Medulla oblongata (tissue), 1 donor: ENCODE data around the gene HYAL1.
"Not testable (repeated sequence)": the region's sequence is repeated elsewhere in the genome, so short reads cannot be mapped to it uniquely, and the experiment has no call there.

ENCODE experiments used
- DNase-seq: peaks from one replicate; pipeline ENCODE4 v3.0.0-alpha.2; 2015; ENCODE audit errors: extremely low spot score

HYAL1 gene

DNA sequence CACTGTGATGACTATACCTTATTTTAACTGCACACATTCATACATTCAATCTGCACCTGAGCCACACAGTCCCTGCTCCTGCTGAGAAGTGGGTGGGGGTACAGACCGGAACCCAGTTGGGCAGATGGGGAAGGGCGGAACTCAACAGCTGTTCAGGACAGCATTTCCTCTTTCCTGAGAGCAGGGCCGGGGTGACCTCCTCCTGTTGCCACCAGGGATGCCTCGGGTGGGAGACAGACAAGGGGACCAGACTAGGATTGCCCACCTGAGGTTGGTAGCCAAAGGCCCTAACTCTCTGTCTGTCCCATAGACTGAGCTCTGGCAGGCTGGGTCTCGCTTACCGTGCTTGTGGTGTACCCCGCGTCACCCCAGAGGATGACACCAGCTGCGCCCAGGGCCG lies 15.2 kb upstream of the HYAL1 start:
- DNase-seq: no peak

DNA sequence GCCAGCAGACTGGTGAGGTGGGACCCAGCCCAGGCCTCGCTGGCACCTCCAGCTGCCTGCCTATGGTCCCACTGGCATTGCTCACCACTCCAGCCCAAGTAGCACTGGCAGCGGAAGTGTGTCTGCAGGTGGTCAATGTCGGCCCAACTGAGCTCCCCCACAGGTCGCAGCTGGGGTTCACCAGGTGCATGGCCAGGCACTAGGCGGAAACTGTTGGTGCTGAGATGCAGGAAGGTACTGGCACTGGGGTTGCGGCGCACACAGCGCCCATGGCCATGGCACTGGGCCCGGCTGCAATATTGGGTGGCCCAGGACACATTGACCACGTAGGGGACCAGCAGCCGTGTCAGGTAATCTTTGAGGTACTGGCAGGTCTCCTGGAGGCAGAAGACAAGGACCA lies 14.8 kb upstream of the HYAL1 start:
- DNase-seq: no peak

DNA sequence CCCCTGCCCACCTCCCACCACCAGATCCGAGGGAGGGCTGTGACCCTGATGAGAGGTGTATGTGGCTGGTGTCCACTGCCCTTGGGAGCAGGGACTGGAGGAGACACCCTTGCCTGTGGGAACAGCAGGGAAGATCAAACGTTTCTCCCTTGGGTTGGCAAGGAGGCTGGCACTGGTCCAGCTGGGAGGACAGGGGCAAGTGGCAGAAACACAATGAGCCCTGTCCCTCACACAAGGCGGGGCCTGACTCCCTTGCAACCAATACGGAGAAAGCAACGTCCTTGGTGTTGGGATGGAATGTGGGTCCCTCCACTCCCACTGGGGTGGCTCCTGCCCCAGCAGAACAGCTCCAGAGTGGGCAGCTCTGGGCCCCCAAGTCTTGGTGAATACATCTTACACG lies 13.9 kb upstream of the HYAL1 start:
- DNase-seq: no peak

DNA sequence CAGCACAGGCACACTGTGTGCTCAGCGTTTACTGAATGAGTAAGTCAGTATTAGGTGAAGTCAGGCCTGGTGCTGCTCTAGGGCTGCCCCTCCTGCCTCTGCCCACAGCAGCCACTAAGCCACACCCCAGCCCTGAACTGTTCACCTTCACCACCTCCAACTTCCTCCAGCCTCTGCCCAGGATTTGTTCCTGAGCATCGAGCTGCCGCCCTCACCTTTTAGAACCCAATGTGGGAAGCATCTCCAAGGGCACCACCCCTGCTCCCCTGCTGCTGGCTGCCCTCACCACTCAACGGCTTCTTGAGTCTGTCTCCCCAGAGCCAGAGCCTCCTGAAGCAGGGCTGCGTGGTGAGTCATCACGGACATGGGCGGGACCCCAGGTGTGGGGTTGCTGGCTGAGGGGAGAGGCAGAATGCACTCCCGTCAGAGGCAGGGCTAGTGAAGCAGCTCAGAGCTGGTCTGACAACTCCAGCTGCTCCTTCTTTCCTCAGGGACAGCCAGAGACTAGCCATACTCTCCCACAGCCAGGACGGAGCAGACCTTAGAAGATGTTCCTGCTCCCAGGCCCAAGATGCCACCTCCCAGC lies 13.4 kb upstream of the HYAL1 start:
- no peak for DNase-seq

- DNase-seq: no peak
Observed at GRCh38 chr3:50314816-50315215, 11.4 kb upstream of the HYAL1 start.

DNA sequence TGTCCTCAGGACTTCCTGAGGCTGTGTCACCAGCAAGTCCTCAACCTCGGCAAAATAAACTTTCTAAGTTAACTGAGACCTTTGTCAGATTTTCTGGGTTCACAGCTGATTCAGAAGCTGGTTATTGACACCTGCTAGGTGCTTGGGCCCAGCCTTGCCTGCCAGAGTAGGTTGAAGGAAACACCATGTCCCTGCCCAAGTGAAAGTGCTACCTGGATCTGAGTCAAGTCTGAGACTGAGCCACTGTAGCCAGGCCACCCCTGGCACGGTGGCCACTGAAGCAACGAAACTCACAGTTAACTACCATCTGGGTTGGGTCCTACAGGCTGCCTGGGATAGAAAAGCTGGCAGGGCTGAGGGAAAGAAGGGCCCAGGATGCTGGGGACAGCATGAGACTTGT lies 11.0 kb upstream of the HYAL1 start:
- DNase-seq: no peak

DNA sequence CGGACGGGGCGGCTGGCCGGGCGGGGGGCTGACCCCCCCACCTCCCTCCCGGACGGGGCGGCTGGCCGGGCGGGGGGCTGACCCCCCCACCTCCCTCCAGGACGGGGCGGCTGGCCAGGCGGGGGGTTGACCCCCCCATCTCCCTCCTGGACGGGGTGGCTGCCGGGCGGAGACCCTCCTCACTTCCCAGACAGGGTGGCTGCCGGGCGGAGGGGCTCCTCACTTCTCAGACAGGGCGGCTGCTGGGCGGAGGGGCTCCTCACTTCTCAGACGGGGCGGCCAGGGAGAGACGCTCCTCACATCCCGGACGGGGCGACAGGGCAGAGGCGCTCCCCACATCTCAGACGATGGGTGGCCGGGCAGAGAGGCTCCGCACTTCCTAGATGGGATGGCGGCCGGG lies 8.7 kb upstream of the HYAL1 start:
- DNase-seq: not testable (repeated sequence)

DNA sequence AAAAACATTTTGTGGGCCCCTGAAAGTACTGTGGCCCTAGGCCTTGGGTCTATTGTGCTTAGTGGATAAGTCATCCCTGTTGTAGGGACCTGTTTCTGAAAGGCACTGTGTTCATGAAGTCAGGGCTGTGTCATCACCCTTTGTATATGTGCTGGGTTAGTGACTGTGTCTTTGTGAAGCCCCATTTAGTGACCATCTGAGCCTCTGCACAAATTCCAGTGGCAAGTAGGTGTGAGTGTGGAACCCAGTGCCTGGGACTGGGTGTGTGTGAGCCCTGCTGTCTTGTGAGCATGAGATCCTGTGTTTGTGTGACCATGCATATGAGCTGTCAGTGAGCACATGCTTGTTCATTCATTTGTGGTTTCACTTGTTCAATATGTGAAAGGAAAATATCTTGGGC lies 1.2 kb upstream of the HYAL1 start:
- DNase-seq: no peak

GRCh38 chr3:50302095-50303012 lies 1.0 kb downstream of the HYAL1 start:
- no peak for DNase-seq

DNA sequence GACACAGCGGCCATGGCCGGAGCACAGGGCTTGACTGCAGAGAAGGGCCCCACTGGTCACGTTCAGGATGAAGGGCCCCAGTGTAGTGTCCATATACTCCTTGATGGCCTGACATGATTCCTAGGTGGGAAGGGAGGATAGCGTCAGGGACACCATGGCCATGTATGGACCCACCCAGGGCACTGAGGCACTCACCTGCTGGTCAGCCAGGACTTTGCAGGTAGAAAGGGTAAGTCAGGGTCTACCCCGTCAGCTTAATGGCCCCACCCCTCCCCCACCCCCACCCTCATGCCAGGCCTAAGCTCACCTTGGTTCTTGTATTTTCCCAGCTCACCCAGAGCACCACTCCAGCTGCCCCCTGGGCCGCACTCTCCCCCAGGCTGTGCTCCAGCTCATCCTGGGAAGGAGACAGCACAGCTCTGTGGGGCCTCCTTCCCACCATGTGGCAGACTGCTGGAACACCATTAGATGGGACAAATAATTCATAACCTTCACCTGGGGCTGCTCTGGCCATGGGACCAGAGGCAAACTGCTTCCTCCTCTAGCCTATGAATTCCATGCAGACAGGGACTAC lies 2.6 kb downstream of the HYAL1 start:
- DNase-seq: no peak

GRCh38 chr3:50299929-50300680 lies 3.3 kb downstream of the HYAL1 start:
- peak; percentile 92 for DNase-seq

DNA sequence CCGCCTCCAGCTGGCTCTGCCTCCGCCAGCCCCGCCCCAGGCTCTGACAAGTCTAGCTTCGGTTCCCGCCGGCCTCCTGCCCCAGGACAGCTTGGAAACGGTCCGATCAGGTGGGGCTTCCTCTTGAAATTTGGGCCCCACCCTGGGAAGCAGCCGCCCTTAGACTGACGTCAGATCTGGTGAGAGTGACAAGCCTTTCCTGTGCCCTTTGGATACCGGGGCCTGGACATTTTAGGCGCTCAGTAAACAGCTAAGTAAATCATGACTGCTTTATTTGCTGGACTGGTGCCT lies 3.8 kb downstream of the HYAL1 start:
- no peak for DNase-seq

DNA sequence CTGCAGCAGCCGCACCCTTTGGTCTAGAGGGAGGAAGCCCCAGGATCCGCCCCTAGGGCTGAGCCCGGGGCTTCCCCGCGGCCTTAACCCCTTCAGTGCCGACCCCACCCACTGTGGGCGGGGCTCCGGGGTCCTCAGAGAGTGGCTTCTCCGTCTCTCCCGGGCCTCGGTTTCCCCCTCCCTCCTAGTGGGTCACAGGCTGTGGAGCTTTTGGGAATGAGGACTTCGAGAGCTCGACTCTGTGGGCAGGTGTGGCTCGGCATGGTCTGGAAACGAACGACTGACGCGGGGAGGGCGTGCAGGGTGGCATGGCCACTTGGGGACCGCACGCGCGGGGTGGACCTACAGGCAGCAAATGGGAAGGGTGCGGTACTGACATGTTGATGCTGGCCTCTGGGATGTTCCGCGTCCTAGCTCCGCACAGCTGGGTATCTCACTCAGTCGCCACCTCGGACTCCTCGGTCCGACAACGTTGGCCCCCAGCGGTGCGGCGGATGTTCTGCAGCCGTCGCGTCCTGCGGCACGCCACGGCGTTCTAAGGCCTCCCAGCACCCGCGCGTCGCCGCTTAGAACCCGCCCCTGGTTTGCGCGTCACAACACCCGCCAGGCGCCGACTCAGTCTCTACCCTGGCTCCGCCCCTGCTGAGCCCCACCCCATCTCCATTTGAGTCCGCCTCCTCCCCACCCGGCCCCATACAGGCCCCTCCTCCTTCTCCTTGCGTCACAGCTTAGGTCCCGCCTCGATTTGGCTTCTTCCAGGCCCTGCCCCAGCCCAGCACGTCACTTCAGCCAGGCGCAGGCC lies 4.3 kb downstream of the HYAL1 start, which contains the start of the genes HYAL3 and NAA80:
TSS of gene HYAL3 (minus strand) at position 570 of the 802 bp plus-strand sequence. CDS start 3,803 bp downstream, outside the sequence.
TSS of gene NAA80 (minus strand) at position 570 of the 802 bp plus-strand sequence. CDS start 1,942 bp downstream, outside the sequence.
- peak; percentile 100 for DNase-seq

DNA sequence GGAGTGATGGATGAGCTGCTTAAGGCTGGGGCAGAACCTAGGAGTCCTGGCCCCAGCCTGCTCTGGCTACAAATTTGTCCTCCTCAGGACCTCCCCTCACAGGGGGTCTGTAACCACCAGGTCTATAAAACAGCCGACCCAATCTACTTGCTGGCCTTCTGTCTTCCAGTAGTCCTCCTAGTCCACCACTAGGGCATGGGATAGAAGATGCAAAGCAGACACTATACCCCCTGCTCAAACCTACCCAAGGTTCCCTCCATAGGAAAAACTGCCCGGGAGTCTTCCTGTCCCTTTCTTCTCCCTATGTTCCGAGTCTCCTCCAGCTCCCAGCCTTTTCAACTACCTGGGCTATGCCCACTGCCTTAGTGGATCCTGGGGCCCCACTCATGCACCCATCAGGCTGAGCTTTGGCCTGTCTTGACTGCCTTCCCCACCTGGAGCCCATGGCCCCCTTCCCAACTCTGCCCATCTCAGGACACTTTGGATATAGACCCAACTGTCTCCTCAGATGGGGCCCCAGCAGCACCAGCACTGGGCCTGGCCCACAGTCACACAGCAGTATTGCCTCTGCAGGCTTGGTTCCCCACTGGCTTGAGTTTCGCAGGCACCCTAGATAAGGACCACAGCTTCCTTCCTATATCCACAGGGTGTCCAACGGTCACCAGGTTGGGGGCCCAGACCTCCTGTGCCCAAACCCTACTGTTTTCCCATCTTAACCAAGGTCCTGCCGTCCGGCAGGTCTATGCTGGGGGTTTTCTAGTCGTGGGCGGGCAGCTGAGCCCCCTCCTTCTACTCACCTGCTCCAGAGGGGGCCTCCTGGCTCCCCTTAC lies 5.3 kb downstream of the HYAL1 start:
- DNase-seq: no peak

GRCh38 chr3:50297384-50297775 lies 6.0 kb downstream of the HYAL1 start:
- DNase-seq: no peak

GRCh38 chr3:50296721-50297383 lies 6.5 kb downstream of the HYAL1 start:
- no peak for DNase-seq

- no peak for DNase-seq
Observed at GRCh38 chr3:50295553-50296431, 7.6 kb downstream of the HYAL1 start.

- DNase-seq: no peak
Observed at GRCh38 chr3:50294492-50295403, 8.6 kb downstream of the HYAL1 start.
